Spleen (tissue), 11 donors: Measurements from ENCODE around the gene S100A7. TPM values are rescaled to one million over a fixed set of nuclear protein-coding genes. Genes with fewer than 3 reads are reported as not detected.

ENCODE experiments used
- DNase-seq: peaks from one replicate; pipeline ENCODE4 v3.0.0-alpha.2; 2020
- H3K27ac ChIP-seq, 8 donors: fragments of 200-600 bp; sonication (generic) in 7 of 8; 1 replicate in 4 of 8; 2 replicates in 4 of 8; pipeline versions ENCODE4 v1.5.0 to v1.8.0; 2016 to 2021; ENCODE audit warnings: inconsistent platforms in 4 of 8, mild to moderate bottlenecking in 4 of 8, moderate library complexity in 1 of 8
- H3K27me3 ChIP-seq, 7 donors: fragments of 200-600 bp; sonication (generic) in 6 of 7; replicated peaks in 1 of 7; 1 replicate in 4 of 7; 2 replicates in 3 of 7; pipeline versions ENCODE4 v1.5.0 to v1.8.0; 2016 to 2021; ENCODE audit warnings: inconsistent platforms in 3 of 7, mild to moderate bottlenecking in 1 of 7
- H3K36me3 ChIP-seq, 6 donors: fragments of 200-600 bp; sonication (generic) in 5 of 6; 1 replicate in 4 of 6; 2 replicates in 2 of 6; pipeline versions ENCODE4 v1.5.0 to v1.8.0; 2016 to 2021; ENCODE audit warnings: inconsistent platforms in 2 of 6
- H3K4me1 ChIP-seq, 6 donors: fragments of 200-600 bp; sonication (generic) in 5 of 6; 1 replicate in 3 of 6; 2 replicates in 3 of 6; pipeline versions ENCODE4 v1.5.0 to v1.8.0; 2016 to 2021; ENCODE audit warnings: inconsistent platforms in 3 of 6
- H3K4me3 ChIP-seq, 8 donors: fragments of 200-600 bp; sonication (generic) in 7 of 8; 1 replicate in 4 of 8; 2 replicates in 4 of 8; pipeline versions ENCODE4 v1.5.0 to v1.8.0; 2016 to 2021; ENCODE audit warnings: inconsistent platforms in 4 of 8, mild to moderate bottlenecking in 4 of 8, moderate library complexity in 2 of 8
- H3K9me3 ChIP-seq, 8 donors: fragments of 200-600 bp; sonication (generic) in 7 of 8; 1 replicate in 4 of 8; 2 replicates in 4 of 8; pipeline versions ENCODE4 v1.5.0 to v1.8.0; 2016 to 2021; ENCODE audit warnings: inconsistent platforms in 4 of 8
- CTCF ChIP-seq, 11 experiments: fragments of 200-600 bp in 7 of 11; fragments of 450-650 bp in 4 of 11; sonication (generic) in 4 of 11; IDR thresholded peaks in 8 of 11; conservative IDR thresholded peaks in 3 of 11; 1 replicate in 7 of 11; 2 replicates in 4 of 11; pipeline versions ENCODE4 v1.4.0 to v1.8.0; 2016 to 2021; ENCODE audit warnings: antibody characterized with exemption in 11 of 11, inconsistent platforms in 4 of 11, mild to moderate bottlenecking in 1 of 11
- POLR2A ChIP-seq, 3 donors: fragments of 450-650 bp; IDR thresholded peaks; one replicate each; pipeline ENCODE4 v1.5.1; 2017; ENCODE audit warnings: antibody characterized with exemption in 3 of 3, mild to moderate bottlenecking in 1 of 3
- POLR2AphosphoS5 ChIP-seq, 3 donors: sonication (generic); formaldehyde crosslinking; IDR thresholded peaks; one replicate each; pipeline ENCODE4 v1.5.1; 2017; ENCODE audit warnings: antibody characterized with exemption in 3 of 3
- WGBS, 5 donors: extraction: QIAGEN DNeasy Blood & Tissue Kit in 3 of 5; methylation state at CpG; one replicate each; pipeline versions ENCODE4 v1.1.5 to v1.1.7; 2013 to 2018; 5-methylcytosine and 5-hydroxymethylcytosine counted together
- intact Hi-C: fragments of 100-400 bp; cut with DNase I; formaldehyde crosslinking; loops from one replicate; pipeline ENCODE4 v1.15.0; 2023; ENCODE audit warnings: low total_unique reads
- polyA plus RNA-seq, 3 donors: library from polyadenylated mRNA; stranded (reverse); fragments of 200-250 nt; gene quantifications; one replicate each; pipeline ENCODE4 v1.2.1, GENCODE V29; 2013
- total RNA-seq, 7 donors: library from RNA; depleted of rRNA in 3 of 7; stranded (reverse); fragments of >200 nt in 3 of 7; fragmentation: NEBNext Ultra II Directional in 4 of 7; extraction: Animal tissue kit (Norgen Biotek cat#: 25700) in 4 of 7; gene quantifications; one replicate each; pipeline versions ENCODE4 v1.1.0 to v1.2.1, GENCODE V29; 2016 to 2021
- donor health status: healthy with polysubstance abuse.
- donor health status: DM: no; HTN: no; CAD: no; lungs with moderate emphysema.
- donor health status: DM: no; HTN: no; CAD: no.
- donor health status: Bipolar disorder and iron deficiency.
- donor health status: healthy.
- donor health status: DM: no; HTN: no; CAD: no.
- donor health status: DM: yes; HTN: yes; CAD: no.

Gene S100A7
- total and polyA plus RNA-seq, 10 donors, result not detected

GRCh38 chr1:153430166-153430553, 30.3 kb downstream of the S100A7 start:
- TF ChIP-seq POLR2A (IDR thresholded peaks at IDR 0.05) (no peak), POLR2AphosphoS5 (IDR thresholded peaks at IDR 0.05) (no peak), CTCF (IDR thresholded peaks at IDR 0.05 in 8 of 11, conservative IDR thresholded peaks at IDR 0.05 in 3 of 11) (no peak)
- 78 to 100% (median 80%) methylated on average over 2 of the region's 2 CpGs for WGBS, 5 donors
- DNase-seq, result no peak
- peaks cover 0 to 72% (median 0%) of the 10 kb centered on the region in 7 donors for H3K27me3 ChIP-seq
- no peaks in the 10 kb centered on the region for H3K4me1 ChIP-seq
- no peak overlapping the region for H3K27ac ChIP-seq
- intact Hi-C loops, result no loop called here
- H3K4me3 ChIP-seq, result no peak overlapping the region
- no peaks in the 10 kb centered on the region for H3K9me3 ChIP-seq
- no peaks in the 10 kb centered on the region for H3K36me3 ChIP-seq

- DNase-seq, result no peak
- H3K4me3 ChIP-seq, result no peak overlapping the region
- 59 to 81% (median 78%) methylated on average over 7 of the region's 7 CpGs for WGBS, 5 donors
- no peaks in the 10 kb centered on the region for H3K36me3 ChIP-seq
- H3K4me1 ChIP-seq, result no peaks in the 10 kb centered on the region
- TF ChIP-seq POLR2AphosphoS5 (IDR thresholded peaks at IDR 0.05) (no peak), CTCF (IDR thresholded peaks at IDR 0.05 in 8 of 11, conservative IDR thresholded peaks at IDR 0.05 in 3 of 11) (no peak), POLR2A (IDR thresholded peaks at IDR 0.05) (no peak)
- intact Hi-C loops, result no loop called here
- no peak overlapping the region for H3K27ac ChIP-seq
- no peaks in the 10 kb centered on the region for H3K9me3 ChIP-seq
- H3K27me3 ChIP-seq, result peaks cover 0 to 70% (median 0%) of the 10 kb centered on the region in 7 donors
Observed at GRCh38 chr1:153429266-153430165, 30.9 kb downstream of the S100A7 start.

- TF ChIP-seq CTCF (IDR thresholded peaks at IDR 0.05 in 8 of 11, conservative IDR thresholded peaks at IDR 0.05 in 3 of 11) (no peak), POLR2AphosphoS5 (IDR thresholded peaks at IDR 0.05) (no peak), POLR2A (IDR thresholded peaks at IDR 0.05) (no peak)
- WGBS, 5 donors, result 50 to 67% (median 55%) methylated on average over 6 of the region's 6 CpGs
- Histone ChIP-seq H3K4me3 (no peak overlapping the region), H3K27me3 (peaks cover 0 to 70% (median 4%) of the 10 kb centered on the region in 7 donors), H3K36me3 (no peaks in the 10 kb centered on the region), H3K27ac (no peak overlapping the region), H3K9me3 (no peaks in the 10 kb centered on the region), H3K4me1 (no peaks in the 10 kb centered on the region)
- no peak for DNase-seq
- intact Hi-C loops, result no loop called here
Observed at GRCh38 chr1:153428791-153429190, 31.7 kb downstream of the S100A7 start.

DNA sequence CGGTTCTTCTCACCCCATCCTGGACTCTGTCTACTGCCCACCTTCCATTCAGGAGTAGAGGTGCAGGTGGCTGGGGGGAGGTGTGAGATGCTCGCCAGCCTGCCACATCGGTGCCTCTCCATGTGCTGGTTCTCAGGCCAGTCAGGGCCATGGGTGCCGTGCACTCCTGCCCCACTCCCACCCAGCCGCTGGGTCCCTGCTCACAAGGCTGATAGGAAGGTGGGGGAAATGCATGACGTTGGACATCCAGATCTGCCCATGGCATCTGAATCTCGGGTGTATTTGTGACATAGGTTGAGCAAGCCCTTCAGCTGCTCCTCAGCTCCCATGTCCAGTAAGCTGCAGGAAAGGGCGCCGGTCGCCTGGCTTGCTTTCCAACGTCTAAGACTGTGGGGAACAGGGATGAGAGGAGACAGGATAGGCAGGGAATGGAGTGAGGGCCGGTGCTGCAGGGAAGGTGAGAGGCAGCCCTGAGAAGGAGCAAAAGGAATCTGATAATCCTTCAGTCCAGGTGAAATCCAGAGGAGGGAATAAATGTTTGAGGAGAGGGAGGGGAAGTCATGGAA, 32.3 kb downstream of the S100A7 start:
- Histone ChIP-seq H3K4me3 (no peak overlapping the region), H3K4me1 (no peaks in the 10 kb centered on the region), H3K9me3 (no peaks in the 10 kb centered on the region), H3K36me3 (no peaks in the 10 kb centered on the region), H3K27me3 (peaks cover 0 to 73% (median 4%) of the 10 kb centered on the region in 7 donors), H3K27ac (no peak overlapping the region)
- intact Hi-C loops, result no loop called here
- 63 to 84% (median 72%) methylated on average over 12 of the region's 12 CpGs for WGBS, 5 donors
- no peak for DNase-seq
- no peak for TF ChIP-seq POLR2AphosphoS5 (IDR thresholded peaks at IDR 0.05)
- no peak for TF ChIP-seq POLR2A (IDR thresholded peaks at IDR 0.05)
- TF ChIP-seq CTCF (IDR thresholded peaks at IDR 0.05 in 8 of 11, conservative IDR thresholded peaks at IDR 0.05 in 3 of 11), result no peak
